HG03460 (cell line): Measurements from ENCODE around the gene CLIC1.
A peak's percentile ranks its signal among the peaks of the same experiment; 100 is the strongest.

Experiments
- ATAC-seq: cut with Tn5 transposase; IDR thresholded peaks from one replicate; pipeline ENCODE4 v1.9.1; 2021; ENCODE audit not compliant: unreplicated experiment

Gene CLIC1

GRCh38 chr6:31768363-31769257, 32.3 kb upstream of the CLIC1 start:
- ATAC-seq = no peak

GRCh38 chr6:31767096-31767645, 30.8 kb upstream of the CLIC1 start:
- no peak for ATAC-seq

- no peak for ATAC-seq
Measured at GRCh38 chr6:31765910-31766794, 29.8 kb upstream of the CLIC1 start.

GRCh38 chr6:31765559-31765909, 29.2 kb upstream of the CLIC1 start:
- ATAC-seq = no peak

- no peak for ATAC-seq
Measured at GRCh38 chr6:31764198-31764597, 27.9 kb upstream of the CLIC1 start.

- no peak for ATAC-seq
Measured at GRCh38 chr6:31763619-31763940, 27.2 kb upstream of the CLIC1 start.

GRCh38 chr6:31762878-31763618, 26.7 kb upstream of the CLIC1 start:
- ATAC-seq = no peak

GRCh38 chr6:31762356-31762755, 26.0 kb upstream of the CLIC1 start, which contains the start of gene SAPCD1:
Gene SAPCD1 (plus strand): TSS chr6:31762656. CDS start chr6:31763055, 399 bp downstream.
- no peak for ATAC-seq

GRCh38 chr6:31761343-31761742, 25.0 kb upstream of the CLIC1 start:
- no peak for ATAC-seq

- no peak for ATAC-seq
Measured at GRCh38 chr6:31760790-31761189, 24.5 kb upstream of the CLIC1 start.

GRCh38 chr6:31758281-31758680, 22.0 kb upstream of the CLIC1 start:
- ATAC-seq = no peak

GRCh38 chr6:31752739-31753319, 16.5 kb upstream of the CLIC1 start:
- no peak for ATAC-seq

- no peak for ATAC-seq
Measured at GRCh38 chr6:31750411-31751022, 14.2 kb upstream of the CLIC1 start.

GRCh38 chr6:31749301-31750036, 13.1 kb upstream of the CLIC1 start:
- no peak for ATAC-seq

GRCh38 chr6:31744422-31744821, 8.1 kb upstream of the CLIC1 start:
- ATAC-seq = no peak

- no peak for ATAC-seq
Measured at GRCh38 chr6:31742894-31743293, 6.6 kb upstream of the CLIC1 start.

GRCh38 chr6:31741815-31742214, 5.5 kb upstream of the CLIC1 start:
- ATAC-seq = no peak

- ATAC-seq = peak; percentile 0
Measured at GRCh38 chr6:31740397-31741223, 4.3 kb upstream of the CLIC1 start.
